Ascending aorta (tissue), 2 donors: ENCODE measurements around the gene CNST. TPM values are rescaled to one million over a fixed set of nuclear protein-coding genes. Genes with fewer than 3 reads are reported as not detected.

Experiments used
- DNase-seq, 2 donors: peaks; one replicate each; pipeline ENCODE4 v3.0.0-alpha.2; 2019; ENCODE audit warnings: low spot score in 2 of 2
- H3K27ac ChIP-seq, 2 donors: fragments of 200-600 bp; sonication (generic); one replicate each; pipeline ENCODE4 v1.5.1; 2016 to 2017; ENCODE audit warnings: mild to moderate bottlenecking in 1 of 2
- H3K27me3 ChIP-seq: fragments of 200-600 bp; sonication (generic); one replicate; pipeline ENCODE4 v1.5.1; 2017
- H3K36me3 ChIP-seq, 2 donors: fragments of 200-600 bp; sonication (generic); one replicate each; pipeline ENCODE4 v1.5.1; 2016
- H3K4me1 ChIP-seq, 2 donors: fragments of 200-600 bp; sonication (generic); one replicate each; pipeline ENCODE4 v1.5.1; 2016 to 2017; ENCODE audit warnings: mild to moderate bottlenecking in 1 of 2
- H3K4me3 ChIP-seq, 2 donors: fragments of 200-600 bp; sonication (generic); one replicate each; pipeline ENCODE4 v1.5.1; 2016 to 2017; ENCODE audit warnings: mild to moderate bottlenecking in 1 of 2
- H3K9me3 ChIP-seq, 2 donors: fragments of 200-600 bp; sonication (generic); one replicate each; pipeline ENCODE4 v1.5.1; 2016
- intact Hi-C: fragments of 100-400 bp; cut with DNase I; formaldehyde crosslinking; loops from one replicate; pipeline ENCODE4 v1.15.1; 2023
- total RNA-seq: library from RNA; depleted of rRNA; stranded (reverse); fragments of >200 nt; gene quantifications from one replicate; pipeline ENCODE4 v1.1.0, GENCODE V29; 2016
- TF ChIP-seq, protein P1 (sequence below), 3 experiments: fragments of 200-600 bp in 2 of 3; fragments of 450-650 bp in 1 of 3; sonication (generic) in 2 of 3; IDR thresholded peaks; one replicate each; pipeline ENCODE4 v1.5.1; 2016 to 2019; ENCODE audit warnings: antibody characterized with exemption in 3 of 3, mild to moderate bottlenecking in 1 of 3, moderate library complexity in 1 of 3

CNST gene
- total RNA-seq, 1 donor from 2014 or later = 125 TPM

DNA sequence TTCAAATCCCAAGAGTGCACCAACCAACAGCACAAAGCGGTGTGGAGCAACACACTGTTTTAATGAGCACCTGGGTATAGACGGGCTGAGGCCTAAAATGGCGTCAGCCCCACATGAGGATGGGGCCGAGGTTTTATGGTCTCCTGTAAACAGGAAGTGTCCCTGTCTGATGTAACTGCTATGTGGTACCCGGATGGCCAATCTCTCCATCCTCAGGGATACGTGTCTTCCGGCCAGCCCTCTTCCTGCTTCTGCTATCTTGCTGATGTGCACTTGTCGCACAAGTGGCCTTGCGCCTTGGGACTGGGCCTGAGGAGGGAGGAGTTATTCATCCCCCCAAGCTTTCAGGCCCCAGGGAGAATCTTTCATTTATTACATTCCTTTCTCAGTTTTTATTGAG is 73.5 kb downstream of the CNST start:
- intact Hi-C loops = no loop called here
- H3K9me3 ChIP-seq = no peaks in the 10 kb centered on the region
- peak overlapping the region in 1 of 2 donors; percentile 40 for H3K27ac ChIP-seq
- TF ChIP-seq, protein P1, sequence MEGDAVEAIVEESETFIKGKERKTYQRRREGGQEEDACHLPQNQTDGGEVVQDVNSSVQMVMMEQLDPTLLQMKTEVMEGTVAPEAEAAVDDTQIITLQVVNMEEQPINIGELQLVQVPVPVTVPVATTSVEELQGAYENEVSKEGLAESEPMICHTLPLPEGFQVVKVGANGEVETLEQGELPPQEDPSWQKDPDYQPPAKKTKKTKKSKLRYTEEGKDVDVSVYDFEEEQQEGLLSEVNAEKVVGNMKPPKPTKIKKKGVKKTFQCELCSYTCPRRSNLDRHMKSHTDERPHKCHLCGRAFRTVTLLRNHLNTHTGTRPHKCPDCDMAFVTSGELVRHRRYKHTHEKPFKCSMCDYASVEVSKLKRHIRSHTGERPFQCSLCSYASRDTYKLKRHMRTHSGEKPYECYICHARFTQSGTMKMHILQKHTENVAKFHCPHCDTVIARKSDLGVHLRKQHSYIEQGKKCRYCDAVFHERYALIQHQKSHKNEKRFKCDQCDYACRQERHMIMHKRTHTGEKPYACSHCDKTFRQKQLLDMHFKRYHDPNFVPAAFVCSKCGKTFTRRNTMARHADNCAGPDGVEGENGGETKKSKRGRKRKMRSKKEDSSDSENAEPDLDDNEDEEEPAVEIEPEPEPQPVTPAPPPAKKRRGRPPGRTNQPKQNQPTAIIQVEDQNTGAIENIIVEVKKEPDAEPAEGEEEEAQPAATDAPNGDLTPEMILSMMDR (IDR thresholded peaks at IDR 0.05) = no peak
- DNase-seq = no peak
- H3K27me3 ChIP-seq = no peaks in the 10 kb centered on the region
- H3K4me3 ChIP-seq = no peak overlapping the region
- peaks cover 20 to 28% of the 10 kb centered on the region in 2 donors for H3K36me3 ChIP-seq
- H3K4me1 ChIP-seq = peaks cover 0 to 14% of the 10 kb centered on the region in 2 donors

DNA sequence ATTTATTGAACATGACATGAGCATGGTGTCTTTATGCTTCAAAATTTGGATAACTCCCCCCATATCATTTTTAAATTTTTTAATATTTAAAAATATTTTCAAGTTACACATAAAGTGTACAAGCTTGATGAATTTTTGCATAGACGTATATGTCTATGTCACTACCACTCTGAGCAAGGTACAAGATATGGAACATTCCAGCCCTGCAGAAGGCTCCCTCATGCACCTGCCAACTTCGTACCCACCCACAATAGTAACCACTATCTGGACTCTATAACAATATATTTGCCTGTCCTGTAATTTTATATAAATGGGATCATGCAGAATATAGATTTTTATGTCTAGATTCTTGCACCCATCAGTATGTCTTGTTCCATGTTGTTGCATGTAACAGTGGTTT is 74.5 kb downstream of the CNST start:
- Histone ChIP-seq H3K4me1 (peaks cover 0 to 14% of the 10 kb centered on the region in 2 donors), H3K36me3 (peaks cover 22 to 26% of the 10 kb centered on the region in 2 donors), H3K4me3 (no peak overlapping the region), H3K9me3 (no peaks in the 10 kb centered on the region), H3K27me3 (no peaks in the 10 kb centered on the region), H3K27ac (peak overlapping the region in 1 of 2 donors; percentile 44)
- TF ChIP-seq, protein P1 (IDR thresholded peaks at IDR 0.05) = no peak
- no peak for DNase-seq
- intact Hi-C loops = no loop called here

DNA sequence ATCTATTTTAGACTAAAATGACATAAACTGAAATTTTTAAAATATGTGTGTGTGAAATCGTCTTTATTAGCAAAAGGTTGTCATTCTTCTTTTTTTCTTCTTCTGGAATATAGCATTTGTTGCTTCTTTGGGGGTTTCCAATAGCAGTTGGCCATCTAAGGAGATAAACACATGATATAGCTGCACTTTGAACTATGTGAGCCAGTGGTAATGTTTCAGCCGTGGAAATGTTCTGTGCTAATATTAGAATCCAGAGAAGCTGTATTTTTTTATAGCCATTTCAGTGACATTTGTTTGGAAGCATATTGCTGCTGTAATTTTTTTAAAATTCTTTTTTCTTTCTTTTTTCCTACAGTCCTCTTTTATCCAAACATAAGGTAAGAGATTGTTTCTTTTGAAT is 75.1 kb downstream of the CNST start:
- Histone ChIP-seq H3K4me1 (peaks cover 0 to 14% of the 10 kb centered on the region in 2 donors), H3K4me3 (no peak overlapping the region), H3K27me3 (no peaks in the 10 kb centered on the region), H3K9me3 (no peaks in the 10 kb centered on the region), H3K27ac (peak overlapping the region; percentile 44 to 55), H3K36me3 (peaks cover 22 to 26% of the 10 kb centered on the region in 2 donors)
- DNase-seq = no peak
- intact Hi-C loops = no loop called here
- TF ChIP-seq, protein P1 (IDR thresholded peaks at IDR 0.05) = no peak

DNA sequence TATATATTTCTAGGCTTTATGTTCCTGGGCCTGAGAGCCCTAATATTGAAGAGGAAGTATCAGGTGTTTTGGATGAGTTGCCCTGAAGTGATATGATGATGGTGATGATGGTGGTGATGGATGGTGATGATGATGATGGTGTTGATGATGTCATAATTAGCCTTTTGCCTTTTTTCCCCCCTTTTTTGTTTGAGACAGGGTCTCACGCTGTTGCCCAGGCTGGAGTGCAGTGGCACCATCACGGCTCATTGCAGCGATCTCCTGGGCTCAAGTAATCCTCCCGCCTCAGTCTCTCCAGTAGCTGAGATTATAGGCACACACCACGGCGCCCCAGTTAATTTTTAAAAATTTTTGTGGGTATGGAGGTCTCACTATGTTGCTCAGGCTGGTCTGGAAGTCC is 76.5 kb downstream of the CNST start:
- Histone ChIP-seq H3K9me3 (no peaks in the 10 kb centered on the region), H3K4me1 (peaks cover 0 to 14% of the 10 kb centered on the region in 2 donors), H3K27me3 (no peaks in the 10 kb centered on the region), H3K27ac (no peak overlapping the region), H3K4me3 (no peak overlapping the region), H3K36me3 (peaks cover 25 to 27% of the 10 kb centered on the region in 2 donors)
- intact Hi-C loops = no loop called here
- DNase-seq = no peak
- TF ChIP-seq, protein P1 (IDR thresholded peaks at IDR 0.05) = no peak

DNA sequence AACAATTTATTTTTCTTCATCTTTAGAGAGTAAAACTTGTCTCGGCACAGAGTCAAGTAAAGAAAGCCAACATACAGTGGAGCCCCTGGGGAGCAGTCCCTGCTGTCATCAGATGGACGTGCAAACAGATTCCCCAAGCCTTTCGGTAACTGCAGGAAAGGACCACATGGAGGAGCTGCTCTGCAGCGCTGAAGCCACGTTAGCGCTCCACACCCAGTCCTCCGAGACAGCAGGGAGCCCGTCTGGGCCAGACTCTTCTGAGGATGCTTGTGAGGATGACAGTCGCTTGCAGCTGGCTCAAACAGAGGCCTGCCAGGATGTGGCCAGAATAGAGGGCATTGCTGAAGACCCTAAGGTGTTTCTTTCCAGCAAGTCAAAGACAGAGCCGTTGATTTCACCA is 80.9 kb downstream of the CNST start:
- H3K4me3 ChIP-seq = peak overlapping the region in 1 of 2 donors; percentile 4
- TF ChIP-seq, protein P1 (IDR thresholded peaks at IDR 0.05) = peak in 2 of 3 experiments; percentile 16 to 29
- H3K9me3 ChIP-seq = no peaks in the 10 kb centered on the region
- no peak overlapping the region for H3K27ac ChIP-seq
- DNase-seq = no peak
- no peaks in the 10 kb centered on the region for H3K27me3 ChIP-seq
- intact Hi-C loops = no loop called here
- no peaks in the 10 kb centered on the region for H3K4me1 ChIP-seq
- peaks cover 28 to 31% of the 10 kb centered on the region in 2 donors for H3K36me3 ChIP-seq

DNA sequence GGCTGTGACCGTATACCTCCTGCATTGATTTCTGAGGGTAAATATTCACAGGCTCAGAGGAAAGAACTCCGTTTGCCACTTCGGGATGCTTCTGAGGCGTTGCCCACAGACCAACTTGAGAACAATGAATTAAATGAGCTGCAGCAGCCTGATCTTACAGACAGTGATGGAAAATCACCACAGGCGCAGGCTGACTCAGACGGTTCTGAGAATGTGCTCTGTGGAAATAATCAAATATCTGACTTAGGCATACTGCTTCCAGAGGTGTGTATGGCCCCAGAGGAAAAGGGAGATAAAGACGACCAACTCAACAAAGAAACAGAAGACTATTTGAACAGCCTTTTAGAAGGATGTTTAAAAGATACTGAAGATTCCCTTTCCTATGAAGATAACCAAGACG is 81.3 kb downstream of the CNST start:
- intact Hi-C loops = no loop called here
- Histone ChIP-seq H3K4me1 (no peaks in the 10 kb centered on the region), H3K9me3 (no peaks in the 10 kb centered on the region), H3K27ac (no peak overlapping the region), H3K27me3 (no peaks in the 10 kb centered on the region), H3K36me3 (peaks cover 28 to 31% of the 10 kb centered on the region in 2 donors), H3K4me3 (peak overlapping the region in 1 of 2 donors; percentile 4)
- TF ChIP-seq, protein P1 (IDR thresholded peaks at IDR 0.05) = no peak
- no peak for DNase-seq
